IPS DF 4.7 (cell line): ENCODE results near the gene TTPAL.
"Not testable (repeated sequence)": the region's sequence is repeated elsewhere in the genome, so short reads cannot be mapped to it uniquely, and the experiment has no call there.

ENCODE experiments used
- DNase-seq: peaks from one replicate; pipeline ENCODE4 v3.0.0-alpha.2; 2013; ENCODE audit warnings: low spot score; ENCODE audit errors: extremely low read depth

Gene TTPAL

DNA sequence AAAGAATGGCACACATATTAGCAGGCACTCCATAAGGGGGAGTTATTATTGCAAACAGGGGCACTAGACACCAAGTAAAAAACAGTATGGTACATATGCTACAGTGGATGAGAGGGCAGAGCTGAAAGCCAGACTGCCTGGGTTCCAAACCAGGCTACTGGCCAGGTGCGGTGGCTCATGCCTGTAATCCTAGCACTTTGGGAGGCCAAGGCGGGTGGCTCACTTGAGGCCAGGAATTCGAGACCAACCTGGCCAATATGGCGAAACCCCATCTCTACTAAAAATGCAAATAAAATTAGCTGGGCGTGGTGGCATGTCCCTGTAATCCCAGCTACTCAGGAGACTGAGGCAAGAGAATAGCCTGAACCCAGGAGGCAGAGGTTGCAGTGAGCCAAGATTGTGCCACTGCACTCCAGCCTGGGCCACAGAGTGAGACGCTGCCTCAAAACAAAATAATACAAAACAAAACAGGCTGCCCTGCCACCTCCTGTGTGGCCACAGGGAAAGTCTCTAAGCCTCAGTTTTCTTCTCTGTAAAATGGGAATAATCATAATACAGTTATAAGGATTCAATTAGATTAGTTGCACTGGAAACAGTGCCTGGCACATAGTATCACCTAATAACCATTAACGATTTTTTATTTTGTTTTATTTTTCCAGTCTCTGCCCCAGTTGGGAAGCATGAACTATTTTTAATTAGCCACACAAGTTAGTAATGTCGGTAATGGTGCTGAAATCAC lies 7.5 kb upstream of the TTPAL start:
- DNase-seq = no peak

- no peak for DNase-seq
These were observed 5.3 kb upstream of the TTPAL start for GRCh38 chr20:44470327-44470726.

GRCh38 chr20:44471481-44471882 lies 4.2 kb upstream of the TTPAL start:
- DNase-seq = no peak

- not testable (repeated sequence) for DNase-seq
These were observed 3.4 kb upstream of the TTPAL start for GRCh38 chr20:44472283-44472682.

GRCh38 chr20:44475372-44475693 lies 341 bp upstream of the TTPAL start:
- DNase-seq = no peak

GRCh38 chr20:44477151-44477550 lies 1.5 kb downstream of the TTPAL start:
- DNase-seq = no peak

- DNase-seq = no peak
These were observed 2.5 kb downstream of the TTPAL start for GRCh38 chr20:44478206-44478605.

GRCh38 chr20:44479643-44480042 lies 4.0 kb downstream of the TTPAL start:
- no peak for DNase-seq

- no peak for DNase-seq
These were observed 4.4 kb downstream of the TTPAL start for GRCh38 chr20:44480097-44480496.

GRCh38 chr20:44481719-44482416 lies 6.2 kb downstream of the TTPAL start:
- DNase-seq = no peak

DNA sequence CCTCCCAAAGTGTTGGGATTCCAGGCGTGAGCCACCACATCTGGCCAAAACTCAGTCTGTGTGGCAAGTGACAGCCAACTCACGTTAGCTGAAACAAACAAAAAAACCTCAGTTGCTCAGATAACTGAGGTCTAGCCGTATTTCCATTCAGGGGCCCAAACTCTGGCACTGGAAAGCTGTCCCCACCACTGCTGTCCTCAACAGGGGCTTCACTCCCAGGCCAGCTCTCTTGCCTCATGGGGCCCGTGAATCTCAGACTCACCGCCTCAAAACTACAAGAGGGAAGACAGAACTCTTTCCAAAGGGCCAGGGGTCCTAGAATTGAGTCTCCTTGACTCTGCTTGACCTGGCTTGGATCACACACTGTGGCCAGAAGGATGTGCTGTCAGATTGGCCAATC lies 7.4 kb downstream of the TTPAL start:
- no peak for DNase-seq

- DNase-seq = no peak
These were observed 9.6 kb downstream of the TTPAL start for GRCh38 chr20:44485078-44485829.

- no peak for DNase-seq
These were observed 10.1 kb downstream of the TTPAL start for GRCh38 chr20:44485830-44486198.

GRCh38 chr20:44488551-44488950 lies 12.9 kb downstream of the TTPAL start:
- DNase-seq = no peak

DNA sequence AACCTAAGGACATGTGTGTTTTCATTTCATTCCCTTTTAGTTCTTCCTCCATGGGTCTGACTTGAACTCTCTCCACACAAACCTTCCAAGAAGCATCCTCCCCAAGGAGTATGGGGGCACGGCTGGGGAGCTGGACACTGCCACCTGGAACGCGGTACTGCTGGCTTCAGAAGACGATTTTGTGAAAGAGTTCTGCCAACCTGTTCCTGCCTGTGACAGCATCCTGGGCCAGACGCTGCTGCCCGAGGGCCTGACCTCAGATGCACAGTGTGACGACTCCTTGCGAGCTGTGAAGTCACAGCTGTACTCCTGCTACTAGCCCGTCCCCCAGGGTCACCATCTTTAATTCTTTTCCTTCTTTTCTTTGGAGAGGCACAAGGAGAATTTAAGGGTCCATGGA lies 13.5 kb downstream of the TTPAL start:
- DNase-seq = no peak

- no peak for DNase-seq
These were observed 14.3 kb downstream of the TTPAL start for GRCh38 chr20:44489931-44490330.

DNA sequence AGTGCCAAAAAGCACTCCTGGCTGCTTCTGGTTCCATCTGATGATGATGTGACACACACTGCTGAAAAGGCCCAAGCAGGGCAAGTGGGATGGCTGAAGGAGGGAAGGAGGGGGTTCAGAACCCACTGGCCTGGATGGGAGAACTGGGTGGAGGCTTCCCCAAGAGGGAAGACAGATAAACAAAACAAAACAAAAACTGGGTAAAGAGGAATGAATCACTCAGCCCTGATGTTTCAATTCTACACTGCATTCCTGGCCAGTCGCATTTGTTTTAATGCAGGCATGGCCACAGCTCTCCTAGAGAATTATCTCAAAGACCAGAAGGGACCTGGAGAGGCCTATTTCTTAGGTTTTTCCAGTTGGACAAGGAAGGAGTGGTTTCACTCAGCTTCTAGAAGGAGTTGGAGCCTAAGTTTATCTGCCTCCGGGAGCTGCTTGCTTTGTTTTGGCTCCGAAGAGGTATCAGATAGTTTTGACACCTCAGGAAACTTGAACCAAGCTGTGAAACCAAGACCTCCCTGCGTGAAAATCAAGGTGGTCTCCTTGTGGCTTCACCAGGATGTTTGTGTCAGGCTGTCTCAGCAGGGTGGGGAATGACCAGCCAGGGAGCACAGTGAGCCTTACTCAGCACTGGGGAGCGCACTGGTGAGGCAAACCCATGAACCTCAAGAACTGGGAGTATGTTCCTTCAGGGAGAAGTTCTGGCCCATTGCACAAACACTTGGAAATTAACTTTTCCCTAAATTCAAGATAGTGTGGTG lies 16.1 kb downstream of the TTPAL start:
- no peak for DNase-seq

- DNase-seq = no peak
These were observed 18.6 kb downstream of the TTPAL start for GRCh38 chr20:44494266-44494665.

DNA sequence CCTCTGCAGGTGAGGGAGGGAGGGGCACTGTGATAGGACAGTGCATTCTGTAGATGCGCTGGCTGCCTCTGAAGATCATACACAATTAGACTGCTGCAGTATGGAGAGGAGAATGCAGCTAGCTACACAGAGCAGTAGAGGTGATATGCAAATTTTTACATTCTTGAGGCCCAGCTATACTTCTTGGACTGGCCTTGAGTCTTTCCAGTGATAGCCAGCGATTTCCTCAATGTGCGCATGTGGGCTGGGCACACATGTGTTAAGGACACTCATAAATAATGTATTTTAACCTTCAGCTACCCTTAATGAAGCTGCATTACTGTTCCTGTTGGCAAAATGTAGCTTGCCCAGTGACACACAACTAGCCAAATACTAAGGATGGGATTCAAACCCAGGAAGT lies 19.0 kb downstream of the TTPAL start:
- no peak for DNase-seq

- DNase-seq = no peak
These were observed 19.6 kb downstream of the TTPAL start for GRCh38 chr20:44495257-44495656.

- DNase-seq = no peak
These were observed 20.3 kb downstream of the TTPAL start for GRCh38 chr20:44495802-44496481.
